Panc1 (cell line): ENCODE data around the gene ZNF521. TPM values are rescaled to one million over a fixed set of nuclear protein-coding genes. Genes with fewer than 3 reads are reported as not detected.

Experiments used
- ATAC-seq: fragments of 200-7000 bp; cut with Tn5 transposase; 2 replicates; pipeline ENCODE4 v1.9.1; 2020; ENCODE audit warnings: mild to moderate bottlenecking, moderate library complexity
- BruUV-seq: library from RNA; stranded (reverse); fragments of 400-500 nt; replicated peaks from 2 replicates; lab custom pipeline; 2021; lab: Mats Ljungman, UMichigan
- CTCF ChIA-PET: fragments of 300-600 bp; sonication (Branson Sonifier 250); formaldehyde crosslinking; loops from one replicate; lab custom pipeline; 2022; ENCODE audit warnings: antibody characterized with exemption; lab: Charles Lee
- POLR2A ChIA-PET: fragments of 300-600 bp; sonication (Branson Sonifier 250); formaldehyde crosslinking; loops from one replicate; lab custom pipeline; 2022; ENCODE audit warnings: antibody characterized with exemption; lab: Charles Lee
- DNase-seq: peaks from one replicate; pipeline ENCODE4 v3.0.0-alpha.2; 2010; ENCODE audit warnings: low read depth, low spot score
- H3K27ac ChIP-seq: 2 replicates; pipeline ENCODE4 v1.5.1; 2011; ENCODE audit warnings: mild to moderate bottlenecking, low read length, inconsistent platforms
- H3K27me3 ChIP-seq: fragments of 200-500 bp; sonication (Bioruptor generic); 2 replicates; pipeline ENCODE4 v1.6.0; 2014; ENCODE audit warnings: low read length, inconsistent platforms; ENCODE audit not compliant: control insufficient read depth, insufficient read depth
- H3K36me3 ChIP-seq: fragments of 200-500 bp; sonication (Bioruptor generic); 2 replicates; pipeline ENCODE4 v1.5.1; 2014; ENCODE audit warnings: inconsistent platforms, mild to moderate bottlenecking, low read length, moderate library complexity; ENCODE audit not compliant: control insufficient read depth, insufficient read depth
- H3K4me1 ChIP-seq: 2 replicates; pipeline ENCODE4 v1.5.1; 2011; ENCODE audit warnings: inconsistent platforms, mild to moderate bottlenecking, low read length, moderate library complexity; ENCODE audit not compliant: control insufficient read depth, insufficient read depth
- H3K4me3 ChIP-seq, 2 experiments: 2 replicates each; pipeline ENCODE4 v1.5.1; 2011 to 2012; ENCODE audit warnings: low read depth in 2 of 2, low read length in 2 of 2, mild to moderate bottlenecking in 2 of 2, inconsistent platforms in 1 of 2, moderate library complexity in 1 of 2
- H3K9me3 ChIP-seq: fragments of 200-500 bp; sonication (Bioruptor generic); 2 replicates; pipeline ENCODE4 v1.5.1; 2014; ENCODE audit warnings: low read depth, mild to moderate bottlenecking, inconsistent platforms, low read length, moderate library complexity; ENCODE audit not compliant: control insufficient read depth, insufficient read depth
- CTCF ChIP-seq: fragments of 450-650 bp; IDR thresholded peaks from 2 replicates; pipeline ENCODE4 v1.5.1; 2017; ENCODE audit warnings: mild to moderate bottlenecking
- POLR2AphosphoS5 ChIP-seq: IDR thresholded peaks from 2 replicates; pipeline ENCODE4 v1.6.1; 2012; ENCODE audit warnings: mild to moderate bottlenecking, low read depth, low read length, moderate library complexity
- REST ChIP-seq, 2 experiments: IDR thresholded peaks; 2 replicates each; pipeline ENCODE4 v1.6.1; 2011 to 2012; ENCODE audit warnings: low read depth in 2 of 2, control low read depth in 1 of 2, low read length in 1 of 2, mild to moderate bottlenecking in 1 of 2, moderate library complexity in 1 of 2; ENCODE audit not compliant: insufficient read depth in 1 of 2
- SIN3A ChIP-seq: IDR thresholded peaks from 2 replicates; pipeline ENCODE4 v1.6.1; 2012; ENCODE audit warnings: low read depth, mild to moderate bottlenecking, low read length, moderate library complexity, borderline replicate concordance; ENCODE audit not compliant: insufficient read depth
- TCF7L2 ChIP-seq: IDR thresholded peaks from 2 replicates; pipeline ENCODE4 v1.6.1; 2011; ENCODE audit warnings: mild to moderate bottlenecking, low read depth, low read length, inconsistent platforms
- in situ Hi-C: cut with HindIII; loops from 2 replicates; pipeline ENCODE4 v1.10.0; 2016; ENCODE audit warnings: low sequenced_read_pairs, low pct_unique_long_range_greater_than_20kb
- intact Hi-C: fragments of 100-400 bp; cut with micrococcal nuclease; formaldehyde crosslinking; loops from one replicate; pipeline ENCODE4 v1.10.0; 2022; ENCODE audit not compliant: unreplicated experiment
- total RNA-seq: library from RNA; stranded (reverse); gene quantifications from one replicate; pipeline ENCODE4 v1.2.1, GENCODE V29; 2021; ENCODE audit not compliant: unreplicated experiment

The ZNF521 gene
- total RNA-seq, 1 experiment from 2014 or later, result 0.15 TPM

GRCh38 chr18:25243754-25244153, 108.2 kb downstream of the ZNF521 start:
- no peaks in the 10 kb centered on the region for H3K4me1 ChIP-seq
- no peak for DNase-seq
- POLR2A ChIA-PET, result no interaction called here
- no peaks in the 10 kb centered on the region for H3K27me3 ChIP-seq
- in situ Hi-C loops, result no loop called here
- H3K9me3 ChIP-seq, result no peaks in the 10 kb centered on the region
- no peak overlapping the region for H3K4me3 ChIP-seq
- no peak overlapping the region for H3K27ac ChIP-seq
- ATAC-seq, result no peak
- no peaks in the 10 kb centered on the region for H3K36me3 ChIP-seq
- intact Hi-C loops, result no loop called here
- BruUV-seq, result no TSS peak
- TF ChIP-seq SIN3A (no peak), REST (IDR thresholded peaks at IDR 0.05; ENCODE audit: insufficient read depth in 1 of 2, low read depth in 2 of 2, low read length in 1 of 2) (no peak), TCF7L2 (no peak), CTCF (no peak), POLR2AphosphoS5 (no peak)
- CTCF ChIA-PET, result no interaction called here

- intact Hi-C loops (no loop called here), in situ Hi-C loops (no loop called here)
- POLR2A ChIA-PET, result no interaction called here
- TF ChIP-seq SIN3A (no peak), POLR2AphosphoS5 (no peak), TCF7L2 (no peak), REST (IDR thresholded peaks at IDR 0.05; ENCODE audit: insufficient read depth in 1 of 2, low read depth in 2 of 2, low read length in 1 of 2) (no peak), CTCF (no peak)
- Histone ChIP-seq H3K4me1 (no peaks in the 10 kb centered on the region), H3K27me3 (no peaks in the 10 kb centered on the region), H3K36me3 (no peaks in the 10 kb centered on the region), H3K9me3 (no peaks in the 10 kb centered on the region), H3K27ac (no peak overlapping the region), H3K4me3 (no peak overlapping the region)
- CTCF ChIA-PET, result no interaction called here
- ATAC-seq (no peak), DNase-seq (no peak)
- BruUV-seq, result no TSS peak
These were observed 108.7 kb downstream of the ZNF521 start for GRCh38 chr18:25243257-25243656.
